ENCODE results near the gene ASB8.
A peak's percentile ranks its signal among the peaks of the same experiment; 100 is the strongest.

ASB8 gene, protein sequence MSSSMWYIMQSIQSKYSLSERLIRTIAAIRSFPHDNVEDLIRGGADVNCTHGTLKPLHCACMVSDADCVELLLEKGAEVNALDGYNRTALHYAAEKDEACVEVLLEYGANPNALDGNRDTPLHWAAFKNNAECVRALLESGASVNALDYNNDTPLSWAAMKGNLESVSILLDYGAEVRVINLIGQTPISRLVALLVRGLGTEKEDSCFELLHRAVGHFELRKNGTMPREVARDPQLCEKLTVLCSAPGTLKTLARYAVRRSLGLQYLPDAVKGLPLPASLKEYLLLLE

DNA sequence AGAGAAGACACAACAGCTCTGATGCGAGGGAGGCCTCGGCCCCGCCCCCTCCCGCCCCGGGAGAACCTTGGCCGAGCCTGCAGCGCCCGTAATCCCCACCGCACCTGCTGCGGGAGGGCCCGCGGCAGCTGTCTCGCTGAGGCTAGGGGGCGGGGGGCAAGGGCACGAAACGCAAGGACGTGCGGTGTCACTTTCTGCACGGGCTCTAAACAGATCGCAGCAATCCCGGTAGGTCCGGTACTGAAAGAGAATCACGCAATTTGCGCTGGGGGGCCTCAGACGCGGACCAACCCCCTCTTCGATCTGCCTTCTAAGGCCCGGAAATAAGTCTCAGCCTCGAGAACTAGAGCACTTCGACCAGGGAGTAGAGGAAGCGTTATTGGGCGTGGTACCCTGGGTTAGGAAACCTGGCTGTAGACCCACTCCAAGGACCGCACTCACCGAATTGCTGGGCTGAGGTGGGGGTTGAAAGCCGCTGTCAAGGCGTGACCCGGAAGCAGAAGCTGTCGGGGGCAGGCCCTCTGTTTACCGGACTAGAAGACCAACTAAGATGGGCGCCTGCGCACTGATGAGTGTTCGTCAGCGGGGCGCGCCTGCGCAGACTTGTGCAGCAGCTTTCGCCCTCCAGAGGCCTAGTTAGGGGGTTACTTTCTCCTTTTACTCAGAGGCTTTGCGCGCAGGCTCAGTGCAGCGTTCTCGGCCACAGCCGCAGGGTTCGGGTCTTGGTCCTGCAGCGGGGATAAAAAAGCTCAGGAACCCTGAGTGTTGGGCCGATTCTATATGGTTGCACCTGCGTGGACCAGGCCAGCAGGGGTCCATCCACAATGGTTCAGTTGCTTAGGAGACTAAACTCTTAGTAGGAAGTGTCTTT lies at the start of gene ASB8:
TSS of gene ASB8 (minus strand) at position 498 of the 871 bp plus-strand sequence. CDS start 4,019 bp downstream, outside the sequence.
- peak; percentile 99 for DNase-seq (ENCODE audit: low spot score)

DNA sequence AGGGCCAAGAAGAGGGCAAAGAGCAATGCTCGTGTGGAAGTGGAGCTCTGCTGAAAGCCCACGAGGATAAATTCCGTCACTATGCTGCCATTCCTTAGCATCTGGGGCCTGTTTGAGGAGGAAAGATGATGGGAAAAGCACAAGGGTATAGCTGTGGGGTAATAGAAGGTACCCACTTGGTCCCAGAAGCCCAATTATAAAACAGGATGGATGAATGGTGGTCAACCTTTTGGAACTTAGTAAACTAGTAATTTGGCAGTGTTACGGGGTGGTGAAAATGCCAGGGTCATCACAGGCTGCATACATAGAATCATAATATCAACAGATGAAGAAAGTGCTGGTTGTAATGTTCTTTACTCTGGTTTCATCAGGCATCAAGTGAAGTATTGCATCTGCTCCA lies 45.9 kb upstream of the ASB8 start, which contains the start of gene OR10AD1:
TSS of gene OR10AD1 (minus strand) at position 101 of the 400 bp plus-strand sequence. CDS start at position 101, 0 bp downstream.
- DNase-seq (ENCODE audit: low spot score) = no peak

DNA sequence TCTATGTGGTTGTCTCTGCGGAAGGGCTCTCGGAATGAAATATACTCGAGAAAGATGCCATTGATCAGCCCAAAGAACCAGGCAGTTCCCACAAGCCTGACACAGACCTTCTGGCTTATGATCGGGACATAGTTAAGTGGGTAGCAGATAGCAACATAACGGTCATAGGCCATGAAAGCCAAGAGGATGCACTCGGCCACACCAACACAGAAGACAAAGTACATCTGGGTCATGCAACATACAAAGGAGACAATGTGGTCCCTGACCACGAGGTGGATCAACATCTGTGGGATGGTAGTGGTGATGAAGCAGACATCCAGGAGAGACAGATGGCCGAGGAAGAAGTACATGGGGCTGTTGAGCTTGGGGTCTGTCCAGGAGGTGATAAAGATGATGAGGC lies 45.5 kb upstream of the ASB8 start:
- DNase-seq (ENCODE audit: low spot score) = no peak

DNA sequence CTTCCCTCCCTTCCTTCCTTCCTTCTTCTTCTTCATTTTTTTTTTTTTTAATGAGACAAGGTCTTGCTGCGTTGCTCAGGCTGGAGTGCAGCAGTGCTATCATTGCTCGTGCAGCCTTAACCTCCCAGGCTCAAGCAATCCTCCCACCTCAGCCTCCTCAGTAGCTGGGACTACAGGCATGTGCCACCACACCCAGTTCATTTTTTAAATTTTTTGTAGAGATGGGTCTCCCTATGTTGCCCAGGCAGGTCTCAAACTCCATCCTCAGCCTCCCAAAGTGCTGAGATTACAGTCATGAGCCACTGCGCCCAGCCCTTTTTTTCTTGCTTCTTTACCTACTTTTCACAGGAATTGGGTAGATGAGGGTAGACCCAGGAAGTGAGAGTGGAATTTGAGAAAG lies 44.2 kb upstream of the ASB8 start:
- DNase-seq (ENCODE audit: low spot score) = no peak

DNA sequence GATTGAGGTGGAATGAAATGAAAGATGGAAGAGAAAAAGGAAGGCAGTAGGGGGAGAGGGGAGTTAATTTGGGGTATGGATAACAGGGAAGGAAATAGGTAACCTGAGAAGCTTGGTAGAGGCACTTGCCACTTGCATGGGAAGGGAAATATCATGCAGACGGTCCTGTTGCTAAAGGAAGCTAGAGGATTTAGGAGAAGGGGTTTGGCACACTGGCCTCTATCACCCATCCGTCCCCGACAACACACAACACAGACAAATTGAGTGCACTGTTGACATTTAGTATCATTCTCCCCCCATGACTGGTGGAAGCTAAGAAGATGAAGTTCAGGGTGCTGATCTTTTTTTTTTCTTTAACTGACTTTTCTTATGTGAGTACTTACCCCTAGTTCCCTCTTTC lies 43.8 kb upstream of the ASB8 start:
- DNase-seq (ENCODE audit: low spot score) = no peak

DNA sequence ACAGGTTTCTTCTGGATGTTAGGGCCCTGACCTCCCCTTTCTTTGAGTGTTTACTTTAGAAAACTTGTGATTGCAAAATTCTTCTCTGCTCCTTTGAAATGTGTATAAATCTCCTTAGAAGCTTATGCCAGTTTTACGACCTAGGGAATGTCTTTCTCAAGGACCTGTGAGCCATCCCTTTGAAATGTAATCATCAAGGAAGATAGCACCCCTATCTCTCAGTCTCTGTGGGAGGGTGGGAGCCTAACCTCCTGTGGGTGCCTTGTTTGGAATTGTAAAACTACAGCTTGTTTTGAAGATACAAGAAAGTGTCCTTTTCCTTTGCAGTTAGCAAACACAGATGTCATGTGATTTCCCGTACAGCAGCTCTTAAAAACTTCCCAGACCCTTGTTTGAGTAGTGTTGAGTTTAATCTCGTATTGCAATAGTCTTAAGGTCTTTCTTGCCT lies 42.5 kb upstream of the ASB8 start:
- DNase-seq (ENCODE audit: low spot score) = no peak

DNA sequence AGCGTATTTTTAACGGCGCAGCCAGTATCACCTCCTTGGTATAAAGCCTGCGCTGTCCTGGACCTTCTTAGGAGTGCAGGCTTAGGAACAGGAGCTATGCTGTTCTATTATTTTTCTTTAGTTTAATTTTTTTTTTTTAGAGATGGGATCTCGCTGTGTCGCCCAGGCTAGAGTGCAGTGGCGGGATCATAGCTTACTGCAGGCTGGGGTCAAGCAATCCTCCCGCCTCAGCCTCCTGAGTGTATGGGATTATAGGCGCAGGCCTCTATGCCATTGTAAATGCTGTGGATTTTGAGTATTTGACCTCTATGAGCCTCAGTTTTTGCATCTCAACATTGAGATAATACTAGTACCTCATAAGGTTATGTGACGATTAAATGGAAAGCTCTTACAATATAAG lies 41.7 kb upstream of the ASB8 start:
- no peak for DNase-seq (ENCODE audit: low spot score)

DNA sequence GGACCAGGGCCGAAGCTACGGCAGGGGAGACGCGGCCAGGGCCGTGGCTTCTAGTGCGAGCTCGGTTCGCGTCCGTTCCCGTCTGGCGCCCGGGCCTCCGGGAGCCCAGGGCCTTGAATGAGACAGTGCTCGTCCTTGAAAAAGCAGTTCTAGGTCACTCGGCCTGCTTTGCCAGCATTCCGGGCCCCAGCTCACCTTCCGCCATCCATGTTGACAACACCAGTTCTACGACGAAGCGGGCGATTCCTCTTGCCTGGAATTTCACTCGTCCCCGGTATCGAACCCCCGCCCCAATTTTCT lies 41.3 kb upstream of the ASB8 start:
- no peak for DNase-seq (ENCODE audit: low spot score)

DNA sequence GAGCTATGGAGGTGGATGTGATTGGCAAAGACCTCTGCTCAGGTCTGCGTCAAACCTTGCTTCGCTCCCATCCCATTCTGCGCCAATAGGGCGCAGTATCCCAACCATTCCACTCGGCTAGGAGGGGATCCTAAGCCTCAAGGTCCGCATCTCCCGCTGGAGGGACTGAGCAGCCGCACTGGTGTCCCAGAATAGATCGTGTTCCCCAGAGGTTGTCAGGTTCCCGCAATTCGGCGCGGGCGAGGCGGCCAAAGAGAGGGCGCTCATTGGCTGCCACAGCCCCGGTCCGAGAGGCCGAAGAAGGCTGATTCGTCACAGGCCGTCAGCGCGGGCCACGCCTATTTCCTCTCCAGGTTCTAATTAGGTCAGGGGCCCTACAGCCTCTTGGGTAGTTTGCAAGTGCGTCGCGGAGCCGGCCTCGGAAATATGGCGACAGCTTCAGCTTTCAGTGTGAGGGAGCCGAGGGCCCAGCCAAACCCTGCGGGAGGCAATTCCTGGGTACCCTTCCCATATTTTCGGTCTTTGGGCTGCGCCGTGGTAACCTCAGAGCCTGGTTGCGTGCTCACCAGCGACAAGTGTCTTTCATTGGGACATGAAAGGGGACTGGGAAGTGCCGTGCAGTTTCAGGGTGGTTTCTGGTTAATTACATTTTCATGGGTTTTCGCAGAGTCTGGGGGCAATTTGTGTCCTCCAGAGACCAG lies 40.8 kb upstream of the ASB8 start:
- DNase-seq (ENCODE audit: low spot score) = peak; percentile 84

DNA sequence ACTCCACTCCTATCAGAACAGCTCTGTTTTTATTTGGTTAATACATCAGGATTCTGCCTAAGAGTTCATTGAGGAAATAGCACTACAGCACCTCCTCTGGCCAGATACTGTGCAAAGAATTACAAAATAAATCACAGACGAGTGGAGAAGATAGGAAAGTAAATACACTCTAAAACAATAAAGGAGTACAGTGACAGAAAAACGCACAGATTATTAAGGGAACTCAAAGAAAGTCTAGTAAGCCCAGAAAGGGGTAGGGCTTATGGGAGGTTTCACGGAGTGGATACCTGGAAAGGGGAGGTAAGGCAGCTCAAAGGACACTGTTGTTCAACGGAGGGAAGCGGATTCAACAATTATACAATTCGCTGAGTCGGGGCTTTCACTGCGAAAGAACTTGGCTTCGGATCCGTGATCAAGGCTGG lies 40.2 kb upstream of the ASB8 start:
- DNase-seq (ENCODE audit: low spot score) = peak; percentile 18

DNA sequence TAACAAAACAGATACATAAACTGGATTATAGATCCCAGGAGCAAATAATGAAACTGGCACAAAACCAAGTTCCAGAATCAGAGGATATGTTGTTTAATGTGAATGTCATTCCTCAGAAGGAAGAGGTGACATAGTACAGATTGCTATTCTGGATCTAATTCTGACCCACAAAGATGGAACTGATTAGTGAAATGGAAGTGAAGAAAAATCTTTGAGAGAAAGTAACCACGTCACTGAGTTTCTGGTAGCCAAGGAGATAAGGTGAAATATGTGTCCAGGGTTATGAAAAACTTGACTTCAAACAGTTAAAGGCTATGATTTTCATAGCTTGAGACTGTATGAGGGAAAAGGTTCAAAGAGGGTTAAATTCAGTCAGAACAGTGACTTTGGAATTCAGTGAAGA lies 37.5 kb upstream of the ASB8 start:
- no peak for DNase-seq (ENCODE audit: low spot score)

DNA sequence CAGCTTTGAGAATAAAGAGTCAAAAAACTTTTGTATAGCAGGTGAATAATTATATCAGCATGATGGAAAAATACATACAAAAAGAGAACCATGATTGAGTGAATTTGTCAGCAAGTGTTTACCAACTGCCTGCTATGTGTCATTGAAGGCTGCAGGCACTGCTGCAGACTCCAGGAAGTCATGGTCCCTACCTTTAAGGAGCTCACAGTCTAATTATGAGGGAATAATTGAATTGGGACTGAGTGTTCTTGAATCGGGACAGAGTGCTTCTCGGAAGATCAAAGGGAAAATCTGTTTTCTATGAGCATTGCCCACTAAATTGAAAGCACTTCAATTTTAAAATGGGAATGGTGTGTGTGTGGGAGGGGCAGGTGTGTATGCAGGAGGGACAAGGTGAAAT lies 36.3 kb upstream of the ASB8 start:
- DNase-seq (ENCODE audit: low spot score) = no peak

DNA sequence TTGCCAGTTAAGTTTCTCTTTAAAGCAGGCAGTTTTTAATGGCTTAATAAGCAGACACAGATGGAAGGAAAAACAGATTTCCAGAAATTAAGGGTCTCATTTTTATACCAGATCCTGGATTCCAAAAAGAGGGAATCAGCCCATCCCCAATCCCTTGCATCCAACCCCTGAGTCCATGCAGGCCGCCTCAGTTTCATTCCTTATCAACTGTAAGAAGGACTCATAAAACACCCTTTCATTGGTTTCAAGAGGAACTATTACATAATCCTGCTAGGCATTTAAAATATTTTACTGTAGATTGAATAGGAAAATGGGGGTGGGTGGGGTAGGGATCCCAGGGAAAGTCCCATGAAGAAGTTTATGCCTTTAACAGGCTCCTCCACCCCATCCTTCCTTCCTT lies 35.5 kb upstream of the ASB8 start:
- no peak for DNase-seq (ENCODE audit: low spot score)

DNA sequence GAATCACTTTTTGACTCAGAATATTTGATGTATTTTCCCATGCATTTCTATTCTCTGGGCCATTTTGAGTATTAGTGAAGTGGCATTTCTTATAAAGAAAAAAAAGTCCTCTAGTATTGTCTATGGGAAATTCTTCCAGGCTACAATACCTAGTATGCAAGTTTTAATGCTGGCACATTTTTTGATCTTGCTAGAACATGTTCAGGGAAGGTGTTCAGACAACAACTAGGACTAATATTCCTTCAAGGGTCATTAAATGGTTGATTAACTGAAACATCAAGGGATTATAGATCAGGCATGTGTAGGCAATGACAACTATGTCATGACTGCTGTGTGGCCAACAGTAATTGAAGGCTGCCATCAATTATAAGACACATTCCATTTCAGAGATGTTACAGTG lies 33.8 kb upstream of the ASB8 start:
- no peak for DNase-seq (ENCODE audit: low spot score)

DNA sequence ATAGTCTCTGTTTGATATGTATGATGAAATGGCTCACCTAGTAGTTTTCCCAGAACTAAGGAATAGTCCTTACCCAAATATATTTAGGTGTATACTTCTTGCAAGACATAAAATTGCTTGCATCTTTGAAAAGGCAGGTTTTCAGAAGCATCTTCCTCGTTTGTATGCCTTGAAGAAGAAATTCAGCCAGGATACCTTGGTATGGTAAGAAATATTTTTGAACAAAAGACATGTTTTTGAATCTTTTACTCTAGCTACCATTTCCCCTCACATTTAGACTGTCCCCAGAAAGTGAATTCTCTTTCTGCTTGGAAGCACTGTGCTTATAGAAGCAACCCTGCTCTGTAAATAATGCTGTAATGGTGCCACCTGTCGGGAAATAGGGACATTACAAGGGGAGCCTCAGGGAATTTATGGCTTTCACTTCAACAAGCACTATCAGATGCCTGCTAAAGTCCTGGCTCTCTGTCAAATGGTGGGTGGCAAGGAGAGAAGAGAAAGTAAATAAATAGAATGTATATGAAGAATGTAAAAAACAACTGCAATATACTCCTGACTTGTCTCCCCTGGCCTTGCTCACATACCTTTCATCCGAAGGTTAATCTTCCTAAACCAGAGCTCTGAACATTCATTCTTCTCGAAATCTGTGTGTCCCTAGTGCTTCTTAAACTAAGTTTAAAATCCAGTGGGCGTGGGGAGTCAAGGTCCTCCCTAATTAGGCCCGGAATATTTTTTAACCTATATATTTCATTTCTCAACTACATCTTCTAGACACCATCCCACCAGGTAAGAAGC lies 32.2 kb upstream of the ASB8 start:
- peak; percentile 80 for DNase-seq (ENCODE audit: low spot score)

DNA sequence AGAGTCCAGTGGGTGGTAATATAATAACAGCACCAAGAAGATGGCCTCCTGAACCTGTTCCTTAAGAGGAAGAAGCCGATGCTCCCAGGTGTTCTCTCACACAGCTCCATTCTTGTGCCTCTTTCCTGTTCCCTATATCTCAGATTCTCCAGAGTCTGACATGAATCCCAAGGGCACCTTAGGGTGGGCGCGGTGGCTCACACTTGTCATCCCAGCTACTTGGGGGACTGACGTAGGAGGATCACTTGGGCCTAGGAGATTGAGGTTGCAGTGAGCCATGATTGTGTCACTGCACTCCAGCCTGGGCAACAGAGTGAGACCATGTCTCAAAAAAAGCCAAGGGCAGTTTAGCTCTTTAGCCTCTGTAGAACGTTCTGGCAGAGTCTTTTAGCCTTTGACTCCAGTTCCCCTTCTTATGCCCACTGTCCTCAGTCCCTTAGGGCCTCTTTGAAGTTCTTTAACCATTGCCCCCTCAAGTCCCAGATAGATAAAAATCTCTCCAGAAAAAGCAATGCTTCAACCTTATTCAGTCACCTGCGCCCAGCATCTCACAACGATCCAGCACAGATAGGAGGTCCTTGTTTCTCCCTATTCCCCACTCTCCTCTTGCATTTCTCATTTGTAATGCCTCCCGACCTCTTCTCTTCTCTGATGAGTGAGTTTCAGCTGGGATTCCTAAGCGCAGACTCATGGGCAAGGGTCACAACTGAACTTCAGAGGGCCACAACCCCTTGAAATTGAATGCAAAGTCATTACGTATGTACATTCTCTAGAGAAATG lies 30.8 kb upstream of the ASB8 start:
- no peak for DNase-seq (ENCODE audit: low spot score)

DNA sequence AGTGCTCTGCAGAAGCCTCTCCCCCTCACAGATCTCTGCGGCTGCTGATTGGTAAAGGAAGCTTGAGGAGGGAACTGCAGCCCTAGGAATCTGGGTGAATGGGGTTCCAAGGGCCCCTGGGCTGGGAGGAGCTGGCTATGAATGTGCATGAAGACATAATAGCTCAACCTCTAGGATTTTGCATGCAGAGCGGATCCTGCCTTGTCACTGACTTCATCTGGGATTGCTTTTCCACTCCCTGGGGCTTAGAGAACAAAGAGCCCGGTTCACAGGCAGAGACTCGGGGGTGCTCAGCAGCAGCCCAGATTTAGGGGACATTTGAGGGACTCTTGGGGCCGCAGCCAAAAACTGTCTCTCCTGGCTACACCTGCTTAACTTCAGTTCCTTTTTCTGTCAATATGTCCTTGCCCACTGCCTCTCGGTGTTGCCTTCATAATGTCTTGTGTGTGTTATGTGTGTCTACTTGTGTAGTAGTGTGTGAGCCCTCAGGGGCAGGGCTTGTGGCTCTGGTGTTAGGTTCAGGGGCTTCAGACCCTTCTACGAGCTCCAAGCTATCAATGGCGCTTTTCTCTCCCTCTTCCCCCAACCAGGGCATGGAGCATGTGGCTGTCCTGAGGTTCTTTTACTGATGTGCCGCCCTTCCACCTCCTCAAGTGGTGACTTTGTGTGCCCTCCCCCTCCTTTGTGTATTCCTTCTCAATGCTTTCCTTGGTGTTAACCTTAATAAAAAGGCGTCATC lies 28.0 kb upstream of the ASB8 start:
- no peak for DNase-seq (ENCODE audit: low spot score)

DNA sequence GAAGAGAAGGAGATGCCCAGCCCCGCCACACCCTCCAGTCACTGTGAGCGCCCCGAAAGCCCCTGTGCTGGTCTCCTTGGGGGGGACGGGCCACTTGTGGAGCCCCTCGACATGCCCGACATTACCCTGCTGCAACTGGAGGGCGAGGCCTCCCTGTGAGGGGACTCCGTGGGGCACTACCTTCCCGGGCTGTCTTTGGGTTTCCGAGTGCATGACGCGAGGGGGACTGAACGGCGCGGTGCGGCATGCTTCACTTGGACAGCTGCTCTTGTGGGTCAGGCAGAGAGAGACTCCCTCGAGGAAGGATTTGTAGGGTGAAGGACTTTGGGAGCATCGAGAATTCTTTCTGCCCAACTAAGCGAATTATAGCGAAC lies 27.2 kb upstream of the ASB8 start:
- no peak for DNase-seq (ENCODE audit: low spot score)

DNA sequence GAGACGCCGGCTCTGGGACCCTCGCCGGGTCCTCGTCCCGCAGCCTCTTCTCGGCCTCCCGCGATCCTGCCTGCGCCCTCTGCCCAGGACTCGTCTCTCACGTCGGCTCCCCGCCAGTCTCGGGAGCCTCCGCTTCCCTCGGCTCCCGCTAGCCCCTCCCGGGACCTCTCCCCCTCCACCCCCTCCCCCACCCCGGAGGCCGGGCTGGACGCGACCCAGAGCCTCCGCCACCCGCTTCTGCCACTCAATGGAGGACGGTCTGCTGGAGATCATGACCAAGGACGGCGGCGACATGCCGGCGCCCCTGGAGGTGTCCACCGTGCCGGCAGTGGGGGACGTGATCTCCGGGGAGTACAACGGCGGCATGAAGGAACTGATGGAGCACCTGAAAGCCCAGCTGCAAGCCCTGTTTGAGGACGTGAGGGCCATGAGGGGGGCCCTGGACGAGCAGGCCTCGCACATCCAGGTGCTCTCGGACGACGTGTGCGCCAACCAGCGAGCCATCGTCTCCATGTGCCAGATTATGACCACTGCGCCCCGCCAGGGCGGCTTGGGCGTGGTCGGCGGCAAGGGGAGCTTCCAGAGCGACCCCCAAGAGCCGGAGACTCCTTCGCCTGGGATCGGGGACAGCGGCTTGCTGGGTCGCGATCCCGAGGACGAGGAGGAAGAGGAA lies 26.7 kb upstream of the ASB8 start:
- DNase-seq (ENCODE audit: low spot score) = no peak

Data from hematopoietic multipotent progenitor cell treated with erythropoietin and hydrocortisone succinate and interleukin-3 and kit ligand, for 17 days (in vitro differentiated cells).